GM12873 (cell line): Measurements from ENCODE around the gene CD99L2.

Source experiments
- CTCF ChIP-seq: IDR thresholded peaks from 2 replicates; pipeline ENCODE4 v1.5.1; 2012; ENCODE audit warnings: low read depth, mild to moderate bottlenecking, moderate library complexity, low read length, control low read depth; ENCODE audit not compliant: insufficient read depth; ENCODE audit errors: missing control alignments

The CD99L2 gene

GRCh38 chrX:150898343-150899190 is at the start of gene CD99L2:
Gene CD99L2, minus strand, starts transcription at chrX:150898668. Its CDS starts 80 bp downstream, at chrX:150898588.
- TF ChIP-seq CTCF, result no peak

DNA sequence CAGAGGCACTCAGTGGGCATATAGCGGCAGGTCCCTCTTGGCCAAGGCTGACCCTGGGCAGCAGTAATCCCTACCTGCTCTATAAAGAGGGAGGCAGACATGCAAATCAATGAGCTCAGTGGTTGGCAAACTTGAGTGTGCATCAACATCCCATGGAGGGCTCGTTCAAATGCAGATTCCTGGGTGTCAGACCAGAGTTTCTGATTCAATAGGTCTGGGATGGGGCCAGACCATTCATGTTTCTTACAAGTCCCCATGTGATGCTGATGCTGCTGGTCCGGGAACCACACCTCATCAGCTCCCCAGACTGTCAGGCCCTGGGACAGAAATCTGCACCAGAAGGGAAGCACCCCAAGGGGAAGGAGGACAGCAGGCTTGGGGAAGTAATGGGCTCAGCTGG is 45.8 kb upstream of the CD99L2 start:
- TF ChIP-seq CTCF, result no peak

- TF ChIP-seq CTCF, result no peak
Measured at GRCh38 chrX:150942942-150943594, 44.6 kb upstream of the CD99L2 start.

DNA sequence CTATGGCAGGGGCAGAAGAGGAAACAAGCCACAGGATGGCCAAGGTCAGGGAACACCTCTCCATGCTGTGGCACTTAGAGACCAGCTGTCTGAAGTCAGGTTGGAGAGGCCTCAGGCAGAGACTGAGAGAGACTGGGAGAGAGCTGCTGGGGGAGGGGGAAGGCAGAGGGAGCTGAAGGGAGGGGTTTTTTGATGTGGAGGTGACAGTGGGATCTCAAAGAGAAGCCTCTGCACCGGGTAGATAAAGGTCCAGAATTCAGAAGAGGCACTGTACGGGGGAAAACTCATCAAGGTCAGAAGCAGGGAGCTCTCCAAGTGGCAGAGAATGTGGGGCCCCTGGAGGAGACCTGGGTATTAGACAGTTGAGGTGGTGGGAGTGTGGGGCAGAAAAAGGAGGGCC is 43.1 kb upstream of the CD99L2 start:
- TF ChIP-seq CTCF, result no peak

DNA sequence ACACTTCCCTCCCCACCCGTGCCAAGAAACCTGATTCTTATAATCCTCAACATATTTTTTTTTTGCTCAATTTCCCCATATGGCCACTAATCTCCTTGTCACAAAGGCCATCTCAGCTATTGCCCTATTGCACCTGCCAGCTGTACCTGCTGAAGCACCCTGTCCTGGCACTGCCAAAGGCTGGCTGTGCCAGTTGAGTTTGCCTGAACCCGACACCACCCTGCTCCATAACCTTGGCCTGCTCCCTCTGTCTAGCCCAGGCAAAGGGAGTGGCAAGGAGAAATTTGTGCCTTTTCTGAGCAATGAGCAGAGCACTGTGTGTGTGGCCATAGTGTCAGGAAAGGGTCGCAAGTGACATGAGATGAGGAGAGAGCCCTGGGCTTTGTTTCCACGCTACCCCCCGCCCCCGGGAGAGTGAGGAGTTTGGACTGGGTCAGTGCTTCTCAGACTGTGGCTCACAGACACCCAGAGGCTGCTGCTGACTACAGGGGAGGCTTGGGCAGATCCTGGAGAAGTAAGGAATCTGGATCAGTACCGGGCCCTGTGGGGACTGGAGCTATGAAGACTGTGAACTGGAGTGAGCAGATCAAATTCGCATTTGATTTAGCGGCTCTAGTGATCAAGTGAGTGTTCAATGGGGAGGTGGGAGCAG is 42.5 kb upstream of the CD99L2 start:
- TF ChIP-seq CTCF, result no peak

DNA sequence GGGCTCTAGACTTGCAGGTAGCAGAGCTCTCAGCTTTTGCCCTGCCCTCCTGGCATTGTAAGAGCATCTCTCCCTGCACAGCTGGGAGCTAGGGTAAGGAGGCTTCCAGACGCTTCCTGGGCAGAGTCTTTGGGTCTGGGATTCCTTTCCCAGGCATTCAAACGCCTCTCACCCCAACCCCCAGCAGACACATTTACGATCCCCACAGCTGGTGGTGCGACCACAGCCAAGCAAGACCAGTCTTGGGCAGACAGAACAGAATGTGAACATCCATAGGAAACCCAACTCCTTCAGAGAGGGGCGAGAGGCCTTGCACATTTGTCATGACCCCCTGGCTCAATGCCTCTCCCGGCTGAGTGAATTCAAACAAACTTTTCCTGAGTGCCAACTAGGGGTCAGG is 38.1 kb upstream of the CD99L2 start:
- no peak for TF ChIP-seq CTCF

DNA sequence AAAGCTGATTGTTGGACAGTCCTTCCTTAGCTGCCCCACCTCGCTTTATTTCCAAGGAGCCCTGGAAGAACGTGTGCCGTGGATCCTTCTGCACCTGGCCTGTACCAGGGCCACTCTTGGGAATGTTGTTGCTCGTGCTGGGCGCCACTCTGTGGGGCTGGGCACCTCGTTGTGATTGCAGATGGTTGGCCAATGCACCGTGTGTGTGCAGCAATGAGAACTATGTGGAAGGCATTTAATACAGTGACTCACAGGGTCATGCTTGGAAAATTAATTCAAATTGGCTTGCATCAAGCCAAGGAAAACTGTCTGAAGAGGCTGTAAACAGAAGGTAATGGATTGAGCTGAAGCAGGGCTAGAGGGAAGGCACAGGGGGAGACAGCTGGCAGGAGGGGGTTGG is 37.0 kb upstream of the CD99L2 start:
- no peak for TF ChIP-seq CTCF
